Gastroesophageal sphincter (tissue), 3 donors: ENCODE data around the gene SFXN3.

ENCODE experiments used
- CTCF ChIP-seq, 4 experiments: fragments of 200-600 bp in 2 of 4; fragments of 450-650 bp in 2 of 4; sonication (generic) in 1 of 4; IDR thresholded peaks; one replicate each; pipeline ENCODE4 v1.5.1; 2017 to 2019; ENCODE audit warnings: antibody characterized with exemption in 4 of 4, mild to moderate bottlenecking in 2 of 4, moderate library complexity in 2 of 4
- POLR2A ChIP-seq, 2 donors: fragments of 450-650 bp; IDR thresholded peaks; one replicate each; pipeline ENCODE4 v1.6.1; 2017; ENCODE audit warnings: antibody characterized with exemption in 2 of 2, mild to moderate bottlenecking in 2 of 2, moderate library complexity in 1 of 2

- TF ChIP-seq CTCF (IDR thresholded peaks at IDR 0.05) (peak in 3 of 4 experiments; percentile 85 to 88 (median 86)), POLR2A (IDR thresholded peaks at IDR 0.05) (no peak)
These were observed 10.3 kb downstream of the SFXN3 start for GRCh38 chr10:101041252-101041761.
